Activated effector memory CD4-positive, alpha-beta T cell treated with anti-CD3 and anti-CD28 coated beads, Interleukin-2, amount 50 U/mL, for 16 hours (primary cell): ENCODE measurements around the gene CDC73.

Source experiments
- DNase-seq: peaks from one replicate; pipeline ENCODE4 v3.0.0-alpha.2; 2020

Gene CDC73

GRCh38 chr1:193301746-193302145 is 179.9 kb downstream of the CDC73 start:
- no peak for DNase-seq

DNA sequence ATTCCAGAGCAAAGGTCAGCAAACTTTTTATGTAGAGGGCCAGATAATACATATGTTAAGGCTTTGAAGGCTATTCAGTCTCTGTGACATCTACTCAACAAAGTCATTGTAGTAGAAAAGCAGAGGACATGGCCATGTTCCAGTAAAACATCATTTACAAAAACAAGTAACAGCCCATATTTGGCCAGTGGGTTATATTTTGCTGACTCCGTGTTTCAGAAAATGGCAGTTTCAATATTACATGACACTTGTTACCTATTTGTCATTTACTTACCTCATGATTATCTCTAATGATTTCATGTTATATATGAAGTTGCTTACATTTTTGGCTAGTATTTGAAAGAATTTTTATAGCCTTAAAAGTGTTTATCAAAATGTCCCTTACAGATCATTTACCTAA is 182.0 kb downstream of the CDC73 start:
- no peak for DNase-seq
